ENCODE results near the gene CTCF. TPM values are rescaled to one million over a fixed set of nuclear protein-coding genes. Genes with fewer than 3 reads are reported as not detected.

CTCF gene
- total and polyA plus RNA-seq, 2 donors (not counting 3 experiments of a cell fraction or from before 2014, with no cell fraction given), result 20.7 to 40.0 TPM

GRCh38 chr16:67526149-67526791 is 36.1 kb upstream of the CTCF start:
- POLR2A ChIA-PET, result interaction anchor here (1.5 kb wide), 1 partner anchor 11 kb away, joined by 5 read pairs; no protein-coding TSS in a partner anchor
- CTCF ChIA-PET, result interaction anchor here (1.4 to 7.3 kb wide), 3 partner anchors 12 to 118 kb away, joined by 3 to 246 read pairs (median 11); partner anchors contain the start of gene CARMIL2
- Histone ChIP-seq H4K20me1 (replicated peaks; ENCODE audit: control insufficient read depth, extremely low read depth, insufficient read depth, low read length) (no peaks in the 10 kb centered on the region), H3K79me2 (ENCODE audit: control insufficient read depth, insufficient read depth, low read length) (peaks cover 20% of the 10 kb centered on the region), H3K4me3 (replicated peaks in 1 of 3; ENCODE audit: insufficient read depth in 1 of 3, low read depth in 1 of 3, low read length in 3 of 3) (no peak overlapping the region), H3K9me1 (replicated peaks; ENCODE audit: control insufficient read depth, extremely low read depth, insufficient read depth, low read length) (no peaks in the 10 kb centered on the region), H3K9ac (replicated peaks; ENCODE audit: extremely low read depth, insufficient read depth, low read length) (no peak overlapping the region), H3K4me2 (ENCODE audit: insufficient read depth, low read length) (no peak overlapping the region), H3K27me3 (ENCODE audit: control insufficient read depth in 2 of 2, insufficient read depth in 2 of 2, low read length in 2 of 2) (no peaks in the 10 kb centered on the region), H3K27ac (ENCODE audit: insufficient read depth, low read depth, low read length) (no peak overlapping the region), H3K4me1 (ENCODE audit: control insufficient read depth, extremely low read depth, insufficient read depth, low read length) (peaks cover 16% of the 10 kb centered on the region), H2AFZ (ENCODE audit: low read depth, low read length) (no peak overlapping the region), H3K36me3 (ENCODE audit: control insufficient read depth in 2 of 2, extremely low read depth in 1 of 2, insufficient read depth in 2 of 2, low read length in 2 of 2) (no peaks in the 10 kb centered on the region), H3K9me3 (replicated peaks; ENCODE audit: control insufficient read depth, insufficient read depth, low read length) (no peaks in the 10 kb centered on the region)
- BruUV-seq (replicated peaks), result no TSS peak
- TF ChIP-seq FOS (IDR thresholded peaks at IDR 0.05; ENCODE audit: borderline replicate concordance, insufficient read depth, low read length) (no peak), POLR2AphosphoS5 (IDR thresholded peaks at IDR 0.05; ENCODE audit: insufficient read depth, low read depth, low read length) (no peak), MAX (IDR thresholded peaks at IDR 0.05; ENCODE audit: insufficient read depth, insufficient read length) (no peak), POLR2A (IDR thresholded peaks at IDR 0.05; ENCODE audit: low read depth, low read length) (no peak), GATA2 (IDR thresholded peaks at IDR 0.05; ENCODE audit: insufficient read depth, insufficient read length, low read depth, low read length) (no peak), CTCF (IDR thresholded peaks at IDR 0.05; ENCODE audit: extremely low read depth in 1 of 2, insufficient read depth in 1 of 2, low read depth in 1 of 2, low read length in 2 of 2) (no peak), MYC (IDR thresholded peaks at IDR 0.05; ENCODE audit: low read depth, low read length) (no peak), JUN (IDR thresholded peaks at IDR 0.05; ENCODE audit: borderline replicate concordance, insufficient read depth, insufficient read length, low read depth) (no peak), EZH2 (IDR thresholded peaks at IDR 0.05; ENCODE audit: borderline replicate concordance, low read depth, low read length, severe bottlenecking) (no peak)
- dilution Hi-C loops (cut with MboI; ENCODE audit: extremely low pct_ligation_motif_present, low sequenced_read_pairs) (no loop called here), intact Hi-C loops (cut with micrococcal nuclease) (loop anchor here (10.0 kb wide), 2 partner anchors 279 to 399 kb away; partner anchors contain the start of genes RANBP10 and TSNAXIP1)
- FAIRE-seq (no peak), DNase-seq (ENCODE audit: low read depth, low spot score) (no peak)

All from endothelial cell of umbilical vein (primary cell).